HPDE6-E6E7 (cell line): ENCODE measurements around the gene NR6A1.

Source experiments
- DNase-seq: peaks from one replicate; pipeline ENCODE4 v3.0.0; 2011; ENCODE audit warnings: missing footprints; ENCODE audit errors: extremely low spot score

Gene NR6A1

DNA sequence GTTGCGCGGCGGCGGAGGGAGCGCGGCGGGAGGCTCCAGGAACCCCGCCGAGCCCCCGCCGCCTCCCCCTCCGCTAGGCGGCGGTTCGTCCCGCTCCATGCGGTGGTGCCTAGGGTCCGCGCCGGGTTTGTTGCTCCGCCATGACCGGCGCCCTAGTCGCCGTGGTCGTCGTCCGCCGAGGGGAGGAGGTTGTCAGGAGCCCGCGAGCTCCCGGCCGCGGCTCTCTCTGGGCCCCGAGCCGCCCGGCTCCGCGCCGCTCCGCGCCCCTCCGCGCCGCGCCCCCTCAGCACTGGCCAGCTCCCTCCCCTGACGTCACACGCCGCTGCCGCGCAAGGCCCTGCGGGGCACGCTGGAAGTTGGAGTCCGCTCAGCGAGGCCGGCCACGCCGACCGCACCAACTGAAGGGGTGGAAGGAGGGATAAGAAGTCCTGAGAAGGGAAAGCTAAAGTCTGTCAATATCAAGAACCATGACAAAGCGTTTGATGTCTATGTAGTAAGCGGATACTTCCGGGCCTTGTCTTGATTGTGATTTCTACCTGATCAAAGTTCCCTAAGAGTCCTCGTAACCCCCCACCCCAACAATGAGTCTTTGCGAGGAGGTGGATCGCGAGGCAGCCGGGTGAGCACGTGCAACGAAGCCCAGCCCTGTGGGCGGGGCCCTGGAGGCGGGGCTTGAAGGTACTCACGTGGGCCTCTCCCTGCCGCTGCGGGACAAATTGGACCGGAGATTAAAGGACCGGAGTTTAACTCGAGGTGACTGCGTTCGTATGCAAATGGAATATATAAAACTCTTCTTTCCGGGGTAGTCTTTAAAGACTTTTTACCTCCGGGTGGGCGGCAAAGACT lies at the start of gene NR6A1:
Gene NR6A1 (minus strand): TSS at position 291 of the 846 bp plus-strand sequence.
- peak; percentile 98 for DNase-seq

DNA sequence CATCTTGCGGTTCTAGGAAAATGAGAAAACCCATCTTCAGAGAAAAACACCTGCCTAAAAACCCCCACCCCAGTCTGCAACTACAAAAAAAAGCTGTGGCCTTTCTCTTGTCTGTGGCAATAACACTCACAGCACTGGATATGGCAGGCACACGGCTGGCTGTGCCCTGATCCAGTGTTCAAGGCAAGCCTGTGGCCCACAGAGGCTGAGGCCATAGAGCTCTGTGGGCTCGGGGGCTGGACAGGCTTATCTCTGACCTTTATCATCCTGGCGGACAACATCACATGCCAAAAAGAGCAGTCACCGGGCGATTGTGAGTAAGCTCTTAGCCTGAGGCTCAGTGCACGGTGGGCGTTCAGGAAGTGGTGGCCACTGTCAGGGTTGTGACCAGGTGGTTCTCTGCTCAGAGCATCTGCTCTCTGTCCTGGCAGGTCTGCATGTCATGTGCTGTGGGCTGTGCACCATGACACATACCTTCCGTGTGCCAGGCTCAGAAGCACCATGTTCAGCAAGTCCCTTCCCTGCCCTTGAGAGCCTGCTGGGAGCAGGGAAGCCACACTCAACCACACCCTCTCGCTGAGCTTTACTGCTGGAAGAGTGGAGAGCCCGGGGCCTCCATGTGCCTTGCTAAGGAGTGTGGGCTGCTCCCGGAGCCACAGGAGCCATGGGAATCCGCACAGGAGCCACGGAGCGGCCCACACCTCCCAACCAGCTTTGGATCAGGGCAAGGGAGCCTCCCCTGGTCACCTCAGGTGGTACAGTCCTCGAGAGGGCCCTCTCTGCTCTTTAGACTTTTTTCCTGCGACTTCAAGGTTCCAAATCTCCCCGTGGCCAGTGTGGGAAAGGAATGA lies 47.5 kb upstream of the NR6A1 start:
- peak; percentile 67 for DNase-seq

DNA sequence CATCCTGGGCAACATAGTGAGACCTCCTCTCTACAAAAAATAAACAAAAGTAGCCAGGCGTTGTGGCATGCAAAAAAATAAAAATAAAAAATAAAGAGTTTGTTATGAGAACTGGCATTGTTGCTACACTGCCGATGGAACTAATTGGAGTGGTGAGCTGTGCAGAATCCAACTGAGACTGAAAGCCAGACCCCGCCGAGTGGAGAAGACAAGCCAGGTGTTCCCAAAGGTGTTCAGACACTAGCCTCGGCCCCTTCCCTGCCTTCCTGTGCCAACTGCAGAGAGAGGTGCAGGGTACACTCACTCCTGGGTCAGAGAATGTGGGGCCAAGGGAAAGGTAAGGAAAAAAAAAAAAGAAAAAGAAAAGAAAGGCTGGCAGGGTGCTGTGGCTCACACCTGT lies 44.5 kb upstream of the NR6A1 start:
- no peak for DNase-seq

DNA sequence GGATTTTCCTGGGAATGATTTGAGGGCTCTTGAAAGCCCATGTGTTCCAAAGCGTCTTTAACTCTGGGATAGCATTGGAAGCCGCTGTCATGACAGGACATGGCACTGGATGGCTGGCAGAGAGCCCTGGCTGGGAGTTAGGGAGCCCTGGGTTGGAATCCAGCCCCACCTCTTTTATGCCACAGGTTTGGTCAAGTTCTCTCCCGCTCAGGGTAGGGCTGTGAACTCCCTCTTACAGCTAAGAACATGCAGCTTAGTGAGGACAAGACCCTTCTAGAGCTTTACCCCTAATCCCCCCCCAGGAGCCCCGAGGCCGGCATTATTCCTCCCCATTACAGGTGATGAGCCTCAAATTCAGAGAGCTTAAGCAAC lies 43.0 kb upstream of the NR6A1 start:
- DNase-seq, result no peak

DNA sequence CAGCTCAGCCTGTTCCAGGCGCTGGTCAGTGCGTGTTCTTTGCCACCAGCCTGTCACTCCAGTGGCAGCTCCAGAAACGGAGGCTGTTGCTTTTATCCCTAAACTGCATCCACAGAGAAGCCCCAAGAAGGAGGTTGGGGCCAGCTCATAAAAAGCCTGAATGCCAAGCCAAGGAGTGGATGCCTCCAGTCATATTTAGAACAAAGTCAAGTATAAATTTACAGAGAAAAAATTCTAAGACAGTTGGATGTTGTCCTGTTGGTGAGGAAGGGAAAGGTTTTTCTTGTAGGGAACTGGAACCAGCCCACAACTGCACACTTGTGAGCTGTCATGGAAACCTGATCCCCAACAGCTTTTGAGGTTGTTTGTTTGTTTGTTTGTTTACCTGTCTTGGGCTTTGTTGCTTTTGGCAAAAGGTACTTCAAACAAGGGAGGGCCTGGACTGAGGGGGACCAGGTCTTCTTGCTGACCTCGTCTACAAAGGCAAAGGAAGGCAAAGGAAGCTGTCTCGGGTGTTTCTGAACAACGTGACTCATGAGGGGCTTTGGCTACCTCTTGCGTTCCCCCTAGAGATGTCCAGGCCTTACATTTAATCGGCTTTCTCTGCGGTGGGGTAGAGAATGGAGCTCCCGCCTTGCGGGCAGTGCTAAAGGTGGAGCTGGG lies 42.5 kb upstream of the NR6A1 start:
- no peak for DNase-seq

DNA sequence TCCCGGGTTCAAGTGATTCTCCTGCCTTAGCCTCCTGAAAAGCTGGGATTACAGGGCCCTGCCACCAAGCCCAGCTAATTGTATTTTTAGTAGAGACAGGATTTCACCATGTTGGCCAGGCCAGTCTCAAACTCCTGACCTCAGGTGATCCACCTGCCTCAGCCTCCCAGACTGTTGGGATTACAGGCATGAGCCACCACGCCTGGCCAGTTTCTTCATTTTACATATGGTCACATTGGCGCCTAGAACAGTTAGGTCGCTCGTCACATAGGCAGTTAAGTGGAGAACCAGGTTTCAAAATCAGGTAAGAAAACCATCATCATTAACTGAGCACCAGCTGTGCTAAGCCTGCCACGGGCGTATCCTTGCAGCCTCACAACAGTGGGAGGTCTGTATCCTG lies 41.9 kb upstream of the NR6A1 start:
- DNase-seq, result no peak

DNA sequence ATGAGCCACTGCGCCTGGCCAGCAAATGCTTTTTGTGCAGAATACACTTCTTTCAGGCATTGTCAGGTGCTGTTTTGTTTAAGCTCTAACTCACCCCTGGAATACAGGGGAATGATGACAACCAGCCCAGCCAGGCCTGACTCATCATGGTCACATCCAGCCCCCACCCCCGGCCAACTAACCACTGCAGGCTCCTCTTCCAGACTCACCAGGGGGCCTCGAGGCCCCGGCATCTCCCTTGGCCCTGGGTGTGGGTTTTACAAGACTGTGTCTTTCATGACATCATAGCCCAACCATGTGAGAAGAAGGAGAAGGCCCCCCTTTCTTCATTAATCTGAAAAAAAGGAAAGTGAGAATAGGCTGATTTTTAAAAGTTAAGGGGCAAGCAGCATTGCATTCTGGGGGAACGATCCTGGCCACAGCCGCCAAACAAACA lies 41.3 kb upstream of the NR6A1 start:
- DNase-seq, result peak; percentile 90

DNA sequence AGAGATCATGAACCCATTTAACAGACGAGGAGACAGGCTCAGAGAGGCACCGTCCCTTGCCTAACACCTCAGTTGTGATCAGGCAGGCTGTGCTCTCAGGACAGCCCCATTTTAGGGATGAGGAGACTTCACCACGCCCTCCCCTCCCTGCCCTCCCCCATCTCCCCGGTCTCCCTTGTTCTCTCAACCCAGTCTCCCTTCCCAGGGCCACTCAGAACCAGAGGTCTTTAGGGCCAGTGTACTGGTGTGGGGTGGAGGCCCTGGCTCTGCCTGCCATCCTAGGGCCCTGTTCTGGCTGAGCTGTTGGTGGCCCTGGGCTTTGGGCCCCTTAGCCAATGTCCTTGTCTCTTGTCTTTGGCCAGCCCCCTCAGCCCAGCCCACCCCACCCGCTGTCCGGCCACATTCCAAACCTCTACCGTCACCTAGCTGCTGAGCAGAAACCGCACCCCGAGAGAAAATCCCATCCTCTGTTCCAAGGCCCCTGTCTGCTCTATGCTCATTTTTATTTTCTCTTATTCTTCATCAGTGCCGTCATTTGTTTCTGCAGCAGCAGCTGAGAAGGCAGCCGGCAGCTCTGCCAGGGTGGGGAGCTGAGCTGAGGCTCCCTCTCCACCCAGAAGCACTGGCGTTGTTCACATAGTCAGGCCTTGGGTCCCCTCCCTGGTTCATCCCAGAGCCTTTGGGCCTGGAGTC lies 39.7 kb upstream of the NR6A1 start:
- peak; percentile 87 for DNase-seq

DNA sequence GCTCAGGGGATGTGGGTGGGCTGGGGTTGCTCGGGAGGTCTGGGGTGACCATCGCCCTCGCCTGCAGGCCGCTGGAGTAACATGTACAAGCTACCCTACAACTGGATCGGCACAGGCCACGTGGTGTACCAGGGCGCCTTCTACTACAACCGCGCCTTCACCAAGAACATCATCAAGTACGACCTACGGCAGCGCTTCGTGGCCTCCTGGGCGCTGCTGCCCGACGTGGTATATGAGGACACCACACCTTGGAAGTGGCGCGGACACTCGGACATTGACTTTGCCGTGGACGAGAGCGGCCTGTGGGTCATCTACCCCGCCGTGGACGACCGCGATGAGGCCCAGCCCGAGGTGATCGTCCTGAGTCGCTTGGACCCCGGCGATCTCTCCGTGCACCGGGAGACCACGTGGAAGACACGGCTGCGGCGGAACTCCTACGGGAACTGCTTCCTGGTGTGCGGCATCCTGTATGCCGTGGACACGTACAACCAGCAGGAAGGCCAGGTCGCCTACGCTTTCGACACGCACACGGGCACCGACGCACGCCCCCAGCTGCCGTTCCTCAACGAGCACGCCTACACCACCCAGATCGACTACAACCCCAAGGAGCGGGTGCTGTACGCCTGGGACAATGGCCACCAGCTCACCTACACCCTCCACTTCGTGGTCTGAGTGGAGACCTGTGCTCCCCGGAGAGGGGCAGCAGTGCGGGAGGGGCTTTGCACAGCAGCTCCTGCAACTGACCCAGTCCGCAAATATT lies 38.8 kb upstream of the NR6A1 start:
- no peak for DNase-seq

DNA sequence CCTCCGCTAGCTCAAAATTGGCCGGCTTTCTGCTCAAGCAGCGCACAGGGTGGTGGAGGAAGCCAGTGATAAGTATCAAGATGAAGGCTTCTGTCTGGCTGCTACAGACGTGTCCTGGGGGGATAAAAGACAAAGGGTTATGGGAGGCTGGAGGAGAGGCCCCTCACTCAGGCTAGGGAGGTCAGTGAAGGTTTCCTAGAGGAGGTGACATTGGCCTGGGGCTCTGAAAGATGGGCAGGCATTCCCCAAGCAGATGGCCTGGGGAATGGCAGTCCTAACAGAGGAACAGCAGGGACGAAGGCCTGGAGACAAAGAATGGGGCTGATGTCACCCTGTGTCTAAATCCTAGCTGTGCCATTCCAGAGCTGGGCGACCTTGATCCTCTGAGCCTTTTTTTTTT lies 38.1 kb upstream of the NR6A1 start:
- DNase-seq, result no peak

DNA sequence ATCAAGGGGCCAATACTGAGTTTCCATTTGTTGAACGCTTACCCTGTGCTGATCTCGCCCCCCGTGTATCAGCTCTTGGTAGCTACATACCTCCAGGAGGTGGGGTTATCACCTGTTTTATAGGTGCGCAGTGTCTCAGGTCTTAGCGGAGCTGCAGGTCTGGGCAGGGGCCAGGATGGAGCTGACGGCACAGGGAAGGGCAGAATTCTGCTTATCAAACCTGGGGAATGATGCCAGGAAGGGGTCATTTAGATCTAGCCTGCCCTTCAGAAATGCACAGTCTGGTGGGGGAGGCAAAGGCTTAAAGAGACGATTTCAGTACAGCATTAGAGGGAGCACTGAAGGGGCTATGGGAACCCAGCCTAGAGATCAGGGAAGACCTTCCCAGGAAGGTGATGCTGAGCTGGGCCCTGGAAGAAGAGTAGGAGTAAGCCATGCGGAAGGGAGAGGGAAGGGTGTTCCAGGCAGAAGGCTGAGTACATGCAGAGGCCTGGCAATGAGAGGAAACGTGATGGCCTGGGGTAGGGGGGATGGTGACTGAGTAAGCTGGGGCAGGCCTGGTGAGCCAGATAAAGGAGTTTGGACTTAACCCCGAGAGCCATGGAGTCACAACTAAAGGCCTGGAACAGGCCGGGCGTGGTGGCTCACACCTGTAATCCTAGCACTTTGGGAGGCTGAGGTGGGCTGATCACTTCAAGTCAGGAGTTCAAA lies 37.3 kb upstream of the NR6A1 start:
- DNase-seq, result no peak

DNA sequence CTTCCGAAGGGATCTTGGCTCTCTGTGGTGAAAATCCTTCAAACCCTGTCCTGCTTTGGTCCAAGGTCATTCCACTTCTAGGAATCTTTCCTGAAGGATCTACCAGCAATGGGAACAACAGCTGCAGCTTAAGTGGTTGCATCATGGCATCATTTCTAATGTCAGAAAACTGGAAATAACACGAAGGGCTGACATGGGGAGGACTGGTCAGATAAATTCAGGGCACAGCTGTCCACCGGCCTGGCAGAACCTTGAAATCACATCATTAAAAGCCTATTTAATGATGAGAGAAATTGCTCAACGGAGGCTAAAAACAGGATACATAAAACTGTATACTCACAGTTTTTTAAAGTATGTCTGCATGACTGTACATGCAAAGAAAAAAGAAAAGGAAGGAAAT lies 34.1 kb upstream of the NR6A1 start:
- no peak for DNase-seq

DNA sequence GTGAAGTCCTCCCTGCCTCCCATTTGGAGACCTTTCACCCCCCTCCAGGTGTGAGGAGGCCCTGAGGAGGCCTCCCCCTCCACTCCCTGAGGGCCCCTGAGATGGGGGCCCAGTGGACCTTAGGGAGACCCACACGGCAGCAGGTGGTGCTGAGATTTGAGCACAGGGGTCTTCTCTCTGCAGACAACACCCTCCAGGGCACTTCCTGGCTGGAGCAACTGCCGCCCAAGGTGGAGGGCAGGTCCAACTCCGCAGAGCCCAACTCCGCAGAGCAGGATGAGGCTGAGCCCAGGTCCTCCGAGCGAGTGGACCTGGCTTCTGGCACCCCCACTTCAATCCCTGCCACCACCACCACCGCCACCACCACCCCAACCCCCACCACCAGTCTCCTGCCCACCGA lies 32.8 kb upstream of the NR6A1 start:
- DNase-seq, result no peak

DNA sequence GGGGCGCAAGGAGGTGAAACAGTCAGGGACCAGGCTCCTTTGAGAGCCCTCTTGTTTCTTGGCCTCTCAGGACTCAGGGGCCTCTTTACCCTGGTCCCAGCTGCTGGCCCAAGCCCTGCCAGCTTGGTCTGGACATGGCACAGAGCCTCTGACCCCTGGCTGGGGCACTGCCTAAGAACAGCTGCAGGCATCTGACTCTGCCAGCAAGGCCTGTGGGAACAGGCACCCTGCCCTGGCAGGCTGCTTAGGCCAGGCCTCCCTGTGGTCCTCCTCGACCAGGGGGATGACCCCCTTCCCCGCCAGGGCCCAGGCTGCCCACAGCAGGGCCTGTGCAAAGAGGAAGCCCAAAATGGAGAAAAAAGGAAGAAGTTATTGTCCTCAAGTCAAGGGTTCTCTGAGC lies 31.3 kb upstream of the NR6A1 start:
- no peak for DNase-seq

DNA sequence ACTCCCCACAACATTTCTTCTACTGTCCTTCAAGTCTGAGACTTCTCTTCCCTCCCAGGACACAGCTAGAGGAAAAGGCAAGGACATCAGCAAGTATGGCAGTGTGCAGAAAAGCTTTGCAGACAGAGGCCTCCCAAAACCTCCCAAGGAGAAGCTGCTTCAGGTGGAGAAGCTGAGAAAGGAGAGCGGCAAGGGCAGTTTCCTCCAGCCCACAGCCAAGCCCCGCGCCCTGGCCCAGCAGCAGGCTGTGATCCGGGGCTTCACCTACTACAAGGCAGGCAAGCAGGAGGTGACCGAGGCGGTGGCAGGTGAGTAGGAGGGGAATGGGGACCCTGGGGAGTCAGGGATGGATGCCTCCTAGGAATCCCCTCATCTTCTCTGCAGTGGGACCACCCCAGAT lies 30.2 kb upstream of the NR6A1 start:
- no peak for DNase-seq

DNA sequence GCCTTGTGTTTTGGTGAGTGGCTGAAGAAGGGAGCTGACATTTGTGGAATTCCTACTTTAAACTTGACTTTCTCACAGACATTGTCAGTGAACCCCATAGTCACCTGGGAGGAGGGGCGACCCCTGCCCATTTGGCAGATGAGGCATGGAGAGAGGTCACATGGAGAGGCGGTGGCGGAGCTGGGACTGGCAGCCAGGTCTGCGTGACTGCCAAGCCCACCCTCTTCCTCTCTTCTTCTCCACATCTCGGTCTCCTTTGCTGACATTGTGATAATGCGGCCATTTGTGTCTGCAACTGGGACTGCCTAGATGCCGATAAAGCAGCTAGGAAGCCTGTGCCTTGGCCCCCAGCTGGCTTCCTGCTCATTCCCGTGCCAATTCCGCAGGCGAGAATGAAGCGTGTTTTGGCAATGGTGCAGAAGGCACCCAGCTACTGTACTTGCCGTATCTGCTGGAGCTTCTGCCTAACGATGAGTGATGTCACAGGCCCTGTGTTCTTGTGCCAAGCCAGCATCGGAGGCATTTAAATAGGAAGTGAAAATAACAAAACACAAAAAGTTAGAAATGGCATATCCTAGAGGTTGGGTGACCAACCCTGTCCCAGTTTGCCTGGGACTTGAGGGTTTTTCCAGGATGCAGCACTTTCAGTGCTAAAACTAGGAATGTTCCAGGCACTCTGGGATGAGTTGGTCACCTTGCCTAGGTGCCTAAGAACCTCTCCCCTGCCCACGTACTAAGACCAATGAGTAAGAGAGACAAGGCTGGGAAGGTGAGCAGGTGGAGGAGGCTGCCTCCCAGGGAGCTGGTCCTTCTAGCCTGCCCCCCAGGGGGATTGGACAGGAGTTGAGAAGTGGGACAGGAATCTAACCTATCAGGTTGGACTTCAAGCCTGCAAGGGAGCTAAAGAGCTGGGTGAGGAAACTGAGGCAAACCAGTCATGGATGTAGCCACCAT lies 29.5 kb upstream of the NR6A1 start:
- no peak for DNase-seq

DNA sequence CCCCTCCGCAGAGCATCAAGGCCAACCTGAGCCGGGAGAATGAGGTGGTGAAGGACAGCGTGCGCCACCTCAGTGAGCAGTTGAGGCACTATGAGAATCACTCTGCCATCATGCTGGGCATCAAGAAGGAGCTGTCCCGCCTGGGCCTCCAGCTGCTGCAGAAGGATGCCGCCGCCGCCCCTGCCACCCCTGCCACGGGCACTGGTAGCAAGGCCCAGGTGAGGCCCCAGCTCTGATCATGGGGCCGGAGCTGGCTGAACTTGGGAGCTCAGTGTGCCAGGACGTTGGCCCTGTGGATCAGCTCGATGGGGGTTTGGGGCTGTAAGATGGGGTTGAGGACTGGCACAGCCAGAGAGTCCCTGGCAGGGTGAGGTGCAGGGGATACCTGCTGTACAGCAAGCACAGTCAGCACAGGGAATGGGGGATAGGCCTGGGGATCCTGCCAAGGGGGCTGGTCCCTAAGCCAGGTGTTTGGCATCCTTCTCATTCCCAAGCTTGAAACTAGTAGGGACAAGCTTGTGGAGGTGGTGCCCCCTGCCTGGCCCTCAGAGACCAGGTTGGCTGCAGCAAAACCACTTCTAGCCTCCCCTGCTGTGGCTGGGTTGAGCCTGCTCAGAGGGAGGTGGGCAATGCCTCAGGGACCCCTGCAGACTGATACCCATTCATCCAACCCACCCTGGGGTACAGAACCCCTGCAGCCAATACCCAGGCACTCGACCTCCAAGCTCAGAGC lies 28.3 kb upstream of the NR6A1 start:
- DNase-seq, result no peak

DNA sequence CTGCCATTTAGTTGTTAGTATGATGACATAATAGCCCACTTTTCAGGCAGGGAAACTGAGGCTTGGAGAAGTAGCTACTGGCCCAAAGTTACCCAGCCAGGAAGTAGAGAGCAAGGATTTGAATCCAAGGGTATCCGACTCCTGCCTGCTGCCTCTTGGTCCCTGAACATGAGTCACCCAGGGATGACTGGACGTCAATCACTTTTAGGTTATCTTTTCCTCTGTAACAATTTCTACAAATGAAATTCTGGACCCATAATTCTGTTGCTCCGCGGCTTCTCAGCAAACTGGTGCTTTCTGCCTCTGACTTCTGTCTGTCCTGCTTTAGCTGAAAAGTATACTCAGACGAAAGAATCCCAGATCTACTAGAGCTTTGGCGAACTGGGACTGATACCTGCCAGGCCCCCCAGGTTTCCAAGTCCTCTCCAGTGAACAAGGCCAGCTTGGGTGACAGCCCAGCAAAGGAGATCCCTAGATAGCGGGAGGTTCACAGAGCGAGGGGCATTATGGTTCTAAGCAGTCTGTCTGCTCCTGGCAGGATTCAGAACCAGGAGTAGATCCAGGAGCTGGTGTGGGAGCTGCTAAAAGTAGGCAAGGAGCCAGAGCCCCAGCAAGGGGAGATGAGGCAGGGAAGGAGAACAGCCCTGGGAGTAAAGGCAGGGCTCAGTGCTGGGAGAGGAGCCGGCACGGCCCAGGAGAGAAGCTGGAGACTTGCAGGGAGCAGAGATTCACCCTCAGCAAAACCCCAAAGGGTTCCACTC lies 26.4 kb upstream of the NR6A1 start:
- DNase-seq, result no peak
